Osteocyte (in vitro differentiated cells): Measurements from ENCODE around the gene SNAPC2. TPM values are rescaled to one million over a fixed set of nuclear protein-coding genes. Genes with fewer than 3 reads are reported as not detected.
"Not testable (repeated sequence)": the region's sequence is repeated elsewhere in the genome, so short reads cannot be mapped to it uniquely, and the experiment has no call there.

Experiments used
- DNase-seq: peaks from one replicate; pipeline ENCODE4 v3.0.0; 2021; ENCODE audit warnings: mixed read lengths; ENCODE audit not compliant: unreplicated experiment; ENCODE audit errors: extremely low spot score
- H3K27ac Mint-ChIP-seq: one replicate; pipeline ENCODE4 v1.8.0; 2021; ENCODE audit warnings: mild to moderate bottlenecking, mixed read lengths; ENCODE audit not compliant: unreplicated experiment
- H3K27me3 Mint-ChIP-seq: one replicate; pipeline ENCODE4 v1.8.0; 2021; ENCODE audit warnings: mixed read lengths; ENCODE audit not compliant: unreplicated experiment
- H3K36me3 Mint-ChIP-seq: one replicate; pipeline ENCODE4 v1.8.0; 2021; ENCODE audit warnings: mixed read lengths; ENCODE audit not compliant: unreplicated experiment
- H3K4me1 Mint-ChIP-seq: one replicate; pipeline ENCODE4 v1.8.0; 2021; ENCODE audit warnings: mixed read lengths; ENCODE audit not compliant: unreplicated experiment
- H3K4me3 Mint-ChIP-seq: one replicate; pipeline ENCODE4 v1.8.0; 2021; ENCODE audit warnings: mild to moderate bottlenecking, moderate library complexity, mixed read lengths; ENCODE audit not compliant: unreplicated experiment
- H3K9me3 Mint-ChIP-seq: one replicate; pipeline ENCODE4 v1.8.0; 2021; ENCODE audit warnings: mixed read lengths; ENCODE audit not compliant: unreplicated experiment
- total RNA-seq: library from RNA; stranded (reverse); gene quantifications from 2 replicates; pipeline ENCODE4 v1.2.1, GENCODE V29; 2021
- TF ChIP-seq, protein P1 (sequence below): fragments of 200-600 bp; sonication (generic); IDR thresholded peaks from 2 replicates; pipeline ENCODE4 v1.5.0; 2021; ENCODE audit warnings: antibody characterized with exemption, mild to moderate bottlenecking, moderate library complexity

Gene SNAPC2
- total RNA-seq, 1 donor from 2014 or later = 19.6 TPM

DNA sequence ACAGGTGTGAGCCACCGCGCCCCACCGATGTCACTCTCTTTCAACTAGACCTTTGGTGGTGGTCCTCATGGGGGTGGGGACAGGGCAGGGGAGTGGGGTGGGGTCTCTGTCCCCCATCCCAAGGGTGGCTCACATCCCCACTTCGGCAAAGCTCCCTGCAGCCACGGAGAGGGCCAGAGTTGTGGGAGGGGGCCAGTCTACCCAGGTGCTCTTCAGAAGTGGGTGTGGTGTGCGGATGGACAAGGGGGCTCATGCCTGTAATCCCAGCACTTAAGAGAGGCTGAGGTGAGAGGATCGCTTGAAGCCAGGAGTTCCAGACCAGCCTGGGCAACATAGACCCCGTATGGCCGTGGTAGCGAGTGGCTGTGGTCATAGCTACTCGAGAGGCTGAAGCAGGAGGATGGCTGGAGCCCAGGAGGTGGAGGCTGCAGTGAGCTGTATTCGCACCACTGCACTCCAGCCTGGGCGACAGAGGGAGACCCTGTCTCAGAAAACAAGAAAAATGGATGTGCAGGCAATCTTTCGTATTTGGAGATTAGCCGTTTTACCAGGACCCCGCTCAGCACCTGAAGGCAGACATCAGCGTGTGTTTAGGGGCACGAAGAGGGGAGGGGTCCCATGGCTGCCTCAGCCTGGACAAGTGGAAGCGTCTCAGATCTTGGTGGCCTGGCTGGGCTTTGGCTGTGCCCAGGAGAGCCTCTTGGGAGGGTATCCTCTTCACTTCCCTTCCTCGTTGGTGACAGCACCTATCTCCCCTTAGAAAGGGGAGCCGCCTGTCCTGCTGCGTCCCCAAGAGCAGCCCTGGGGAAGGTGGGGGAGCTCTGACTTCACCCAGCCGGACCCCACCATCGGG is 4.7 kb upstream of the SNAPC2 start:
- Mint-ChIP-seq H3K9me3 (no peaks in the 10 kb centered on the region), H3K27me3 (peaks cover 6% of the 10 kb centered on the region), H3K4me1 (peaks cover 14% of the 10 kb centered on the region), H3K27ac (no peak overlapping the region), H3K36me3 (peaks cover 14% of the 10 kb centered on the region), H3K4me3 (peak overlapping the region; percentile 59)
- no peak for DNase-seq
- TF ChIP-seq, protein P1, sequence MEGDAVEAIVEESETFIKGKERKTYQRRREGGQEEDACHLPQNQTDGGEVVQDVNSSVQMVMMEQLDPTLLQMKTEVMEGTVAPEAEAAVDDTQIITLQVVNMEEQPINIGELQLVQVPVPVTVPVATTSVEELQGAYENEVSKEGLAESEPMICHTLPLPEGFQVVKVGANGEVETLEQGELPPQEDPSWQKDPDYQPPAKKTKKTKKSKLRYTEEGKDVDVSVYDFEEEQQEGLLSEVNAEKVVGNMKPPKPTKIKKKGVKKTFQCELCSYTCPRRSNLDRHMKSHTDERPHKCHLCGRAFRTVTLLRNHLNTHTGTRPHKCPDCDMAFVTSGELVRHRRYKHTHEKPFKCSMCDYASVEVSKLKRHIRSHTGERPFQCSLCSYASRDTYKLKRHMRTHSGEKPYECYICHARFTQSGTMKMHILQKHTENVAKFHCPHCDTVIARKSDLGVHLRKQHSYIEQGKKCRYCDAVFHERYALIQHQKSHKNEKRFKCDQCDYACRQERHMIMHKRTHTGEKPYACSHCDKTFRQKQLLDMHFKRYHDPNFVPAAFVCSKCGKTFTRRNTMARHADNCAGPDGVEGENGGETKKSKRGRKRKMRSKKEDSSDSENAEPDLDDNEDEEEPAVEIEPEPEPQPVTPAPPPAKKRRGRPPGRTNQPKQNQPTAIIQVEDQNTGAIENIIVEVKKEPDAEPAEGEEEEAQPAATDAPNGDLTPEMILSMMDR = no peak

DNA sequence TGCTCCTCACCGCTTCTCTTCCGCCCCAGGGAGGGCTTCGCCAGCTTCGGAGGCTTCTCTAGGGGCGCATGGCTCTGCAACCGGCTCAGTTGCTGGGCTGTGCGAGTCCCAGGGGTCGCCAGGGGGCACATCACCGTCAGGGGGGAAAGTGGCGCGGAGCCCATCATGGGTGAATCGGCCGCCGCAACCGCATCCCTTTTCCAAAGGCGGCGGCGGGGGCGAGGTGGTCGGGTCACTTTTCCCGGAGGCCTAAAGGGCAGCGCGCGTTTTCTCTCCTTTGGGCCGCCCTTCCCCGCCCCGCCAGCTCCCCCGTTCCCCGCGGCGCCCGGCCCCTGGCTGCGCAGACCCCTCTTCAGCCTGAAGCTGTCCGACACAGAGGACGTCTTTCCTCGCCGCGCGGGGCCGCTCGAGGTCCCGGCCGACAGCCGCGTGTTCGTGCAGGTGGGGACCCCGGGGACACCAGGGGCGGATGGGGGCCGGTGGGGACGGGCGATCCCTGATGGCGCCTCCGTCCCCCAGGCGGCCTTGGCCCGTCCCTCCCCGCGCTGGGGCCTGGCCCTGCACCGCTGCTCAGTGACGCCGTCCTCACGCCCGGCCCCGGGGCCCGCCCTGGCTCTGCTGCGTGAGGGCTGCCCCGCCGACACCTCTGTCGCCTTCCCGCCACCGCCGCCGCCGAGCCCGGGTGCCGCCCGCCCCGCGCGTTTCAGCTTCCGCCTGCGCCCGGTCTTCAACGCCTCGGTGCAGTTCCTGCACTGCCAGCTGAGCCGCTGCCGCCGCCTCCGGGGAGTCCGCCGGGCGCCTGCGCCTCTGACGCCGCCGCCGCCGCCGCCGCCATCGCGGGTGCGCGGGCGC is 3.8 kb upstream of the SNAPC2 start:
- TF ChIP-seq, protein P1 = no peak
- peak overlapping the region; percentile 59 for H3K4me3 Mint-ChIP-seq
- no peak for DNase-seq
- H3K9me3 Mint-ChIP-seq = no peaks in the 10 kb centered on the region
- peaks cover 11% of the 10 kb centered on the region for H3K36me3 Mint-ChIP-seq
- H3K27me3 Mint-ChIP-seq = peaks cover 6% of the 10 kb centered on the region
- peaks cover 19% of the 10 kb centered on the region for H3K4me1 Mint-ChIP-seq
- no peak overlapping the region for H3K27ac Mint-ChIP-seq

GRCh38 chr19:7916955-7917266 is 3.2 kb upstream of the SNAPC2 start:
- H3K9me3 Mint-ChIP-seq = no peaks in the 10 kb centered on the region
- no peak overlapping the region for H3K27ac Mint-ChIP-seq
- H3K4me1 Mint-ChIP-seq = peaks cover 24% of the 10 kb centered on the region
- peak overlapping the region; percentile 74 for H3K4me3 Mint-ChIP-seq
- peaks cover 6% of the 10 kb centered on the region for H3K27me3 Mint-ChIP-seq
- peaks cover 8% of the 10 kb centered on the region for H3K36me3 Mint-ChIP-seq
- no peak for DNase-seq
- TF ChIP-seq, protein P1 = no peak

DNA sequence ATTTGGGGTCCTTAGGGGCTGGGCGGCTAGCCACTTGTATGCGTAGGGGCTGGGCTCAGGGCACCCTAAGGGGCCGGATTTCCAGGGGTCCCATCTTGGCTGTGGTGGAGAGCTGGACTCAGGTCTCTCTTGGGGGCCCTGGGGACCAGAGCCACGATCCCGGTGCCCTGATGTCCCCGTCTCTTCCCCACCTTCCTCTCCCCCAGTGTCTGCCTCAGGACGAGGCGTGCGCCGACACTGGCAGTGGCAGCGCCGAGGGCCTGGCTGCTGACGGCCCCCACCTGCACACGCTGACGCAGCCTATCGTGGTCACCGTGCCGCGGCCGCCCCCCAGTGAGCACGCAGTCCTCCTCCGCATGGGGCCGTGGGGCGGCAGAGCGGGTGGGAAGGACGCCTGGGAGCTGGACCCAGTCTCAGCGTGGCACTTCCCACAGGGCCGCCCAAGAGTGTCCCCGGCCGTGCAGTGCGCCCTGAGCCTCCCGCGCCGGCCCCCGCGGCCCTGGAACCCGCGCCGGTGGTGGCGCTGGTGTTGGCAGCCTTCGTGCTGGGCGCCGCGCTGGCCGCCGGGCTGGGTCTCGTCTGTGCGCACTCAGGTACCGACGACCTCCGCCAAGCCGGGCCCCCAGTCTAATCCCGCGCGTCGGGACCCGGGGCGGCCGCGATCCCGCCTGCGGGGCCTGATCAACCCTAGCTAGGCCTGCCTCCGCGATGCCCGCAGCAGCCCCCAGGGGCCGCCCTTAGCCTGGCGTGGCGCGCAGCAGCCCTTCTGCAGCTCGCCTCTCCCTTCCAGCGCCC is 2.7 kb upstream of the SNAPC2 start:
- no peak overlapping the region for H3K27ac Mint-ChIP-seq
- H3K27me3 Mint-ChIP-seq = peaks cover 6% of the 10 kb centered on the region
- no peaks in the 10 kb centered on the region for H3K9me3 Mint-ChIP-seq
- peak overlapping the region; percentile 74 for H3K4me3 Mint-ChIP-seq
- no peak for DNase-seq
- TF ChIP-seq, protein P1 = peak; percentile 61
- peaks cover 28% of the 10 kb centered on the region for H3K4me1 Mint-ChIP-seq
- peaks cover 6% of the 10 kb centered on the region for H3K36me3 Mint-ChIP-seq

DNA sequence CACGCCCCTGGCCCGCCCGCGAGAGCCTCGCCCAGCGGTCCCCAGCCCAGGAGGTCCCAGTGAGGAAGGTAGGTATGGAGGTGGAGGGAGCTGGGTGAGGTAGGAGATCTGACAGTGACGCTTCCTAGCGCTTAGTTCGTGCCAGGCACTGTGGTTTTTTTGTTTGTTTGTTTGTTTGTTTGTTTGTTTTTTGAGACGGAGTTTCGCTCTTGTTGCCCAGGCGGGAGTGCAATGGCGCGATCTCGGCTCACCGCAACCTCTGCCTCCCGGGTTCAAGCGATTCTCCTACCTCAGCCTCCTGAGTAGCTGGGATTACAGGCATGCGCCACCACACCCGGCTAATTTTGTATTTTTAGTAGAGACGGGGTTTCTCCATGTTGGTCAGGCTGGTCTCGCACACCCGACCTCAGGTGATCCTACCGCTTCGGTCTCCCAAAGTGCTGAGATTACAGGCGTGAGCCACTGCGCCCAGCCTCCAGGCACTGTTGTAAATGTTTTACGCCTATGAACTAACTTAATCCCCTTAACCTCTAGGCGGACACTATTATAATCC is 2.0 kb upstream of the SNAPC2 start:
- Mint-ChIP-seq H3K4me3 (peak overlapping the region; percentile 48), H3K4me1 (peaks cover 29% of the 10 kb centered on the region)
- H3K27me3 Mint-ChIP-seq, DNase-seq, H3K27ac Mint-ChIP-seq, H3K9me3 Mint-ChIP-seq, H3K36me3 Mint-ChIP-seq: not testable (repeated sequence)
